Measurements from ENCODE around the gene CDC14A.

Gene CDC14A

DNA sequence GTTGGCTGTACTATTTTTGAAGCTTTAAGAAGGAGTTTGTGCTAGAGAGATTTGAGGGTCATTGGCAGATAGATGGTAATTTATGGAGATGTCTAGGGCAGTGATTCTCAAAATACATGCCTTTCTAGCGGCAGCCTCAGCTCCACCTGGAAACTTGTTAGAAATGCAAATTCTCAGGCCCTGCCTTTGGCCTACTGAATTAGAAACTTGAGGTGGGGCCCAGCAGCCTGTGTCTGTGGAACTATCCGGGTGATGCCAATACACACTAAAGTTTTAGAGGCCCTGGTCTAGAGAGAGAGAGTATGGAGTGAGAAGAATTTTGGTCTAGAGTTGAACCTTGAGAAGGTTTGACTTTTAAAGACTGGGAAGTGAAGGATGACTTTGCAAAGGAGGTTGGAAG is 82.5 kb downstream of the CDC14A start:
- no peak for ATAC-seq
- no peak overlapping the region for H3K4me3 Mint-ChIP-seq
- H3K4me1 Mint-ChIP-seq: peaks cover 59% of the 10 kb centered on the region
- H3K27ac Mint-ChIP-seq: no peak overlapping the region
- no peak for DNase-seq
- no peaks in the 10 kb centered on the region for H3K27me3 Mint-ChIP-seq
- peaks cover 7 to 16% of the 10 kb centered on the region in 2 donors for H3K9me3 Mint-ChIP-seq

DNA sequence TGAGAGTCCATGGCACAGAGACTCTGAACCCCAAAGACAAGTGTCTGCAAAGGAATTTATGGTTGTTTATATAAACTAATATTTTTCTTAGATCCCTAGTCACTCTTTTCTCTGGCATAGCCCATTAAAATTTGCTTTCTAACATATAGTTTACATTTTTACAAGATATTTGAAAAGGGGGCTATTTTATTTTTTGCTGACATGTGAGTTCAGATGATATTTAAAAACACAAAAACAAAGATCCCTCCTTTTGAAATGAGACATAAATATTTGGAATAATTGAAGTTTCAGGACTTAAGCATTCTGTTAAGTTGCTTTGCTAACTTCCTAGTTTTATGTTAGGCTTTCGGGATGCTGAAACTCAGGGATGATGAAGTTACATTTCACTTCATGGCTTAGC is 86.1 kb downstream of the CDC14A start:
- DNase-seq (no peak), ATAC-seq (no peak)
- H3K27ac Mint-ChIP-seq: no peak overlapping the region
- H3K9me3 Mint-ChIP-seq: peaks cover 7 to 16% of the 10 kb centered on the region in 2 donors
- peaks cover 72% of the 10 kb centered on the region for H3K4me1 Mint-ChIP-seq
- no peak overlapping the region for H3K4me3 Mint-ChIP-seq
- no peaks in the 10 kb centered on the region for H3K27me3 Mint-ChIP-seq

DNA sequence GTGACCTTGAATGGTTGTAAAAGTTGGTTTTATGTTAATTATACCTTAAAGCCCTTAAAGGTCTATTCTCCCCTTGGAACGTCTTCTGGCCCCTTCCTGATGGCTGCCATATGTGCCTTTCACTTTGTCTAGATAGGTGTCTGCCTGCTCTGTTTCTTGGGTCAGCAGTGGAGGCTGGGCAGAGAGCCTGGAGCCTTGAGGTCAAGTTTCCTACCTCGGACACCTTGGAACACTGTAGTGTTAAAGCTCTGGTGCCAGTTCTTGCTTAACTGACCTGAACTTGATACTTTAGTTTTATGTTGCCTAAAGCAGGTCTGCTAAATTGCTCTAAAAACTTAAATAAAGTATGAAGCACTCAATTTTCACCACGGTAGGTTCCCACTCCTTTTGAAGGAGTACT is 86.5 kb downstream of the CDC14A start:
- Mint-ChIP-seq H3K27me3 (no peaks in the 10 kb centered on the region), H3K9me3 (peaks cover 7 to 16% of the 10 kb centered on the region in 2 donors), H3K4me1 (peaks cover 72% of the 10 kb centered on the region), H3K27ac (peak overlapping the region; percentile 36 to 63), H3K4me3 (no peak overlapping the region)
- no peak for DNase-seq
- ATAC-seq: no peak

DNA sequence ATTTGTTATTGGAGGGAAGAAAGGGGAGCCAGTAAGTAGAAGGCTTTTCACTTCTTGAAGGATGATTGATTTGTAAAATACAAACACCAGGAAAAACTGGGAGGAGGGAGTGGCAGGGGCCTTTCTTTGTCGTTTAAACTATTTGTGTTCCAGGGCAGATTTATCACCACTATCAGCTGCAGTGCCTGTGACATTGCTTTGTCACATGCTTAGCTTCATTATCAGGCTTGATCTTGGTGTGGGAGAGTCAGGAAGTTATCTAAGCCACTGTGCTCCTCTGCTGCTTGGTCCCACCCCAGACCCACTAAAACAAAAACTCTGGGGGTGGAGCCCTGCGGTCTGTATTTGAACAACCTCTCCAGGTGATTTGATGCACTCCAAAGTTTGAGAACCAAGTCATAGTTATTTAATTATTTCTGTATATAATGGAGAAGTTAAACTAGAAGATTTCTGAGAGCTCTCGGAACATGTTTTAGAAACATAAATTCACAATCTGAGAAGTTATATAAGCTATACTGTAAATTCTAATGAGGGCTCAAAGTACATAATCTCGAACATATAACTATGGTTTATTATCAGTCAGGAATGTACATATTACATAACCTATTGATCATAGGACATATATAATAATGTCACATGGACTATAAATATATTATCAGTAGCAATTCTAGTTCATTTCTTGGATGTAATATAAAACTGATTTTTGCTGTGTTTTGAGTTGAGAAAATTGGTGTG is 87.9 kb downstream of the CDC14A start:
- peak; percentile 48 to 62 for DNase-seq
- Mint-ChIP-seq H3K4me3 (peak overlapping the region; percentile 22 to 63), H3K4me1 (peaks cover 72% of the 10 kb centered on the region), H3K27me3 (no peaks in the 10 kb centered on the region), H3K9me3 (peaks cover 1 to 4% of the 10 kb centered on the region in 2 donors), H3K27ac (peak overlapping the region; percentile 77 to 83)
- peak; percentile 82 for ATAC-seq

DNA sequence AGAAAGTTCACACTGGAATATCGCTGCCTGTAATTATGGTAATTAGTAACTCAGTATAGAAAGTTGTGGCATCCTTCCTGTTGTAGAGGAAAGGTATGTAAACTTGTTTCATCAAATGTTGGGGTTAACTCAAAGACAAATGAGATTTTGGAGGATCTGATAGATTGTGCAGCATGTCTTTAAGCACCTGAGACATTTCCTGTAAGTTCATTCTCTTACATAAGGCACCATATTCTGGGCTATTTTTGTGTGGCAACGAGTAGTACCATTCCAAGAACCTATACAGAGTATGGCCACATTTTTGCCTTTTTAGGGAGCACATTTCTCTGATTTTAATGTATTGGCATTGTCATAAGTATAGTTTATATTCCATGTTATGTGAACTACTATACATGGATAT is 88.8 kb downstream of the CDC14A start:
- H3K4me3 Mint-ChIP-seq: peak overlapping the region; percentile 61 to 63
- H3K27me3 Mint-ChIP-seq: no peaks in the 10 kb centered on the region
- H3K4me1 Mint-ChIP-seq: peaks cover 75% of the 10 kb centered on the region
- peak overlapping the region; percentile 68 to 89 for H3K27ac Mint-ChIP-seq
- ATAC-seq: no peak
- no peaks in the 10 kb centered on the region for H3K9me3 Mint-ChIP-seq
- no peak for DNase-seq

DNA sequence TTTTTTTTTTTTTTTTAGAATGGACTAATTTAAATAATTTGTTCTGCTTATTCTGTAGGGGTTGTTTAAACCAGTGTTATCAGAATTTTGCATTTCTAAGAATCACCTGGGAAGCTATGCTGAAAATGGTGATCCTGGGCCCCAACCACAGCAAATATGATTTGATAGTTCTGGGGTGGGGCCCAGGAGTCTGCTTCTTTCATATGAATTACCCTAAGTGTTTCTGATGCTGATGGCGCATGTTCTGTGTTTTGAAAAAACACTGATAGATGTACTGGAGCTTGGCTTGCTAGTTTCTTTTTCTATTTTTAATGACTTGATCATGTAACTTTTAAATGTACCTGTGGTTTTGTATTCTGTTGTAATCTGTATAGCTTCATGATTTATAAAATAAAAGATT is 89.3 kb downstream of the CDC14A start:
- H3K4me3 Mint-ChIP-seq: peak overlapping the region; percentile 61 to 63
- peaks cover 76% of the 10 kb centered on the region for H3K4me1 Mint-ChIP-seq
- ATAC-seq (peak; percentile 35), DNase-seq (peak in 1 of 2 donors; percentile 28)
- no peaks in the 10 kb centered on the region for H3K27me3 Mint-ChIP-seq
- H3K27ac Mint-ChIP-seq: peak overlapping the region in 1 of 2 donors; percentile 89
- H3K9me3 Mint-ChIP-seq: no peaks in the 10 kb centered on the region

DNA sequence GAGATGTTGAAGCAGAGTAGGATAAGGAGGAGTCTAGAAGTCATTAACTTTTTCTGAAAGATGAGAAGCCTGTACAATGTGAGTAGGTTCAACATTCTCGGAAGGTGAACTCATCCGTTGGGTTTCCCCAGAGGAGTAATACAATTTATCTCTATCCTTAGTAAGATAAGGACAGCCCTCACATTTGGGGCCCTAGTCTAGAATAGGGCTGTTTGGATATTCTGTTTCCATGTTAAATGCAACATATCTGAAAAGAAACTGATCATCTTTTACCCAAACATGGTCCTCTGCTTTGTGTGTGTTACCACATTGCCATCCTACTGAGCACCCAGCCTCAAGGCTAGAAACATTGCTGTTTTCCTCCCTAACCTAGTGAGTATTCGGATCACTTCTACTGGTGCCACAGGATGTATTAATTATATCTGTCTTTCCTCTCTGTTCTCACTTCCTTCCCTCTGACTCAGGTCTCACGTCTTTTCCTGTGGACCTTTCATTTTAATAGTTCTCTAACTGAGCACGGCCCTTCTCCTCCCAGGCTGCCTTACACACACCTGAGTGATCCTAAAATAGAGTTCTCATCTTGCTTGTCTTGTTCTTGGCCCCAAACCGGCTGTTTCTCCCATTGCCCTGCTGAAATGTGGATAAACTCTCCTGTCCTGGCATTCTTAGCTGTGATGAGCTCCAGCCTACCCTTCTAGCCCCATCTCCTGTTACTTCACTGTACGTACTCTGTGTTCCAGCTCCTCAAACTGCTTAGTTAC is 91.7 kb downstream of the CDC14A start:
- peak; percentile 28 to 55 for DNase-seq
- Mint-ChIP-seq H3K9me3 (no peaks in the 10 kb centered on the region), H3K27ac (peak overlapping the region; percentile 92 to 97), H3K27me3 (no peaks in the 10 kb centered on the region), H3K4me3 (peak overlapping the region; percentile 83 to 88), H3K4me1 (peaks cover 78% of the 10 kb centered on the region)
- ATAC-seq: peak; percentile 88

DNA sequence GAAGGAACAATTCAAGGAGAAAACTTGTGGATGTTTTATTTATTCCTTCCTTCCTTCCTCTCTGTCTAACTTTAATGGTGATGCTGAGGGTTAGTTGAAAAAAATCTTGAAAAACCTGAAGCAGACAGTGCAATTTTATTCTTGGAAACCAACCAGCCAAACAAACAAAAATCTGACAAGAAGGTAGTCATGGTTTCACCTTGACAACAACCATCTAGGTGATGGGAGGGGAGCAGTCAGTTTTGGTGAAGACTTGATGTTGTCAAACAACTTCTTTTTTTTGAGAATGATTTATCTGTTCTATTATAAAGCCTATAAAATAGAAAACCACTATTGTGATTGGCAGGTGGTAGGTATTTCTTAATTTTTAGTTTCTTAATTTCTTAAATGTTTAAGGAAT is 93.3 kb downstream of the CDC14A start:
- Mint-ChIP-seq H3K4me1 (peaks cover 78% of the 10 kb centered on the region), H3K27ac (peak overlapping the region; percentile 92 to 97), H3K9me3 (peaks cover 0 to 5% of the 10 kb centered on the region in 2 donors), H3K4me3 (peak overlapping the region; percentile 16 to 88), H3K27me3 (no peaks in the 10 kb centered on the region)
- ATAC-seq (no peak), DNase-seq (no peak)

DNA sequence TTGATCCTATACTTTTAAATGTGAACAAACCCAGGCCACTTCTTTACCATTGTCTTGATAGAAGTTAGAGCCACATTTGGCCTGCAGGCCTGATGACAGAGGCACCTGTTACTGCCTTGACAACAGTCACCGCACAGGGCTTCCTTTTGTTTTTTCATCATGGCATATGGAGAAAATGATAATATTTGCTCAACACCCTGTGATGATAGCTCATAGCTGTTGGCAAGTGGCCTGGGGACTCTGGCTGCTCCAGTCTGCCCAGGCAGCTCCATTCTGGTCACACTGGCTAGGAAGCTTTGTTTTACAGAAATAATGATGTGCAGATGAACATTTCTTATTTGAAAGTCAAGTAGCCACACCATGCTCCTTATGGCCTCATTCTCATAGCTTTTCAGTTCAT is 96.1 kb downstream of the CDC14A start:
- ATAC-seq (no peak), DNase-seq (no peak)
- H3K4me1 Mint-ChIP-seq: peaks cover 86% of the 10 kb centered on the region
- H3K4me3 Mint-ChIP-seq: peak overlapping the region in 1 of 2 donors; percentile 65
- peak overlapping the region in 1 of 2 donors; percentile 27 for H3K27ac Mint-ChIP-seq
- peaks cover 0 to 5% of the 10 kb centered on the region in 2 donors for H3K9me3 Mint-ChIP-seq
- H3K27me3 Mint-ChIP-seq: no peaks in the 10 kb centered on the region

DNA sequence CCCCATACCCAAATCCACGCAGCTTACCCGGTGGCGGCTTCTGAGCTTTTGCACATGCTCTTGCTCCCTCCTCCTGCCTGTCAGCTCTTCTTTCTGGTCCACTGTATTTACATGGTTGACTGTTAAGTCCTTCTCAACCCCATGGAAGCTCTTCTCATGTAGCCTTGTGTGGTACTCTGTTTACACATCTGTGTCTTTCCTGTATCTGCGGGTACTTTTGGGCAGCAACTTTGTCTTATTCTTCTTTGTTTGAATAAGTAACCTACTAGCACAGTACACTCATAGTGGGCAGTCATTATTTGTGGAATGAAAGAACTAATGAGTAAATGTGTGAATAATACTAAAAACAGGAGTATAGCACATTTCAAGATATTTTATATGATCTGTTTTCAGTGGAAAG is 97.2 kb downstream of the CDC14A start:
- no peaks in the 10 kb centered on the region for H3K27me3 Mint-ChIP-seq
- peak overlapping the region; percentile 1 to 65 for H3K4me3 Mint-ChIP-seq
- peak overlapping the region; percentile 61 to 95 for H3K27ac Mint-ChIP-seq
- H3K4me1 Mint-ChIP-seq: peaks cover 86% of the 10 kb centered on the region
- H3K9me3 Mint-ChIP-seq: peaks cover 0 to 5% of the 10 kb centered on the region in 2 donors
- DNase-seq (peak in 1 of 2 donors; percentile 40), ATAC-seq (peak; percentile 92)

DNA sequence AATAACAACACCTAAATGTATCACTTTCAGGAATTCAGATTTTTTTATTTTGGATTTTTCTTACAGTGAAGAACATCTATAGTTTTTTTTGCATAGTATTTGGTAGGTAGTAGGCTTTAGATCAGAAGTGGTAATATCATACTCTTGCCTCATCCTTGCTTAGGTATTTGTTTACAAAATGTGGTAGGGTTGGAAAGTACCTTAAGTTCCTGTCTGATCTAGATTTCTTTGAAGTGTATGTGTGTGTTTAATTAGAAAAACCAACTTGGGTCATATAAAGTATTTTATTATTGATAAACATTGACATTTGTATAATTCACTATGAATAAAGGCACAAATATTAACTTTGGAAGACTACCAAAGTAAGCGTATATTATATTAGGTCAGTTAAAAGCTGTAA is 100.3 kb downstream of the CDC14A start:
- Mint-ChIP-seq H3K4me3 (peak overlapping the region; percentile 23 to 31), H3K27ac (peak overlapping the region; percentile 95 to 98), H3K27me3 (no peaks in the 10 kb centered on the region), H3K9me3 (peaks cover 0 to 5% of the 10 kb centered on the region in 2 donors), H3K4me1 (peaks cover 73% of the 10 kb centered on the region)
- DNase-seq: no peak
- ATAC-seq: peak; percentile 93

DNA sequence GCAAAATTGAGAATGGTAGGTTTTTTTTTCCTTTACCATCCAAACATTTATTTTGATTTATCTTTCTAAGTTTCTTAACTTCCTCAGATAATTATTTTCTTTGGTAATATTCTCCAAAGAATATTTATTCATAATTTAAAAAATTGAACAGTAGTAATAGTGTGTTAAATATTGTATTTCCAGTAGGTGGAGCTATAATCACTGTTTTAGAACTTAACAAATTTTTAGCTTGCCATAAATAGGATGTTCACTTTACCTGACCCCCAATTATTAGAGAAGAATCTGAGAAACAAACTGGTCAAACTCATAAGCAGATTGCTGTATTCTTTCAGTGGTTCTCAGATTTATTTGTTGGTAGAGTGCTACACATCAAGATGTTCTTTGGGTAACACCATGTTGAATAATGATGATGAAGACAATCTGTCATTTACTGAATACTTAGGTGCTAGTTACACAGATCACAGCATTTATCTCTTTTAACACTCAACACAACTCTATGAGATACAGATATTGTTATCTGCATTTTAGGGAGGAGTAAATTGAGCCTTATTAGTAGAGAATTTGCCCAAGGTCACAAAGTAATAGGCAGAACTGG is 103.3 kb downstream of the CDC14A start:
- Mint-ChIP-seq H3K27me3 (no peaks in the 10 kb centered on the region), H3K4me3 (no peak overlapping the region), H3K4me1 (peaks cover 61% of the 10 kb centered on the region), H3K9me3 (no peaks in the 10 kb centered on the region), H3K27ac (no peak overlapping the region)
- DNase-seq (no peak), ATAC-seq (no peak)

DNA sequence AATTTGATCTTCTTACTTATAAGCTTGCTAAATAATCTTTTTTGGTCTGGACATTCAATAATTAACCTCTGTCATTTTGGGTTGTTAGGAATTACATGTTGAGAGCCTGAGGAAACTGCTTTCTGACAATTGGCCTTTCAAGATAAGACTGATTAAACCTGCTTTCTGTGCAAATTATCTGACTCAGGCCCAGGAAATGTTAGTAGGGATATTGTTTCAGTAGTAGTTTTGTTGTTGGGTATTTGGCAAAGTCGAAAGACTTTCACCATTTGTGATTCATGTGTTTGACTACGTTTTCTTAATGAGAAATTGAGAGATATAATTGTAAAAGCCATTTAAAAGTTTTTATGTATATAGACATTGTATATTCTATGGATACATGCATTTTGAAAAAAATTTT is 104.6 kb downstream of the CDC14A start:
- H3K9me3 Mint-ChIP-seq: no peaks in the 10 kb centered on the region
- H3K4me3 Mint-ChIP-seq: no peak overlapping the region
- peaks cover 52% of the 10 kb centered on the region for H3K4me1 Mint-ChIP-seq
- H3K27me3 Mint-ChIP-seq: no peaks in the 10 kb centered on the region
- ATAC-seq (no peak), DNase-seq (no peak)
- H3K27ac Mint-ChIP-seq: no peak overlapping the region

DNA sequence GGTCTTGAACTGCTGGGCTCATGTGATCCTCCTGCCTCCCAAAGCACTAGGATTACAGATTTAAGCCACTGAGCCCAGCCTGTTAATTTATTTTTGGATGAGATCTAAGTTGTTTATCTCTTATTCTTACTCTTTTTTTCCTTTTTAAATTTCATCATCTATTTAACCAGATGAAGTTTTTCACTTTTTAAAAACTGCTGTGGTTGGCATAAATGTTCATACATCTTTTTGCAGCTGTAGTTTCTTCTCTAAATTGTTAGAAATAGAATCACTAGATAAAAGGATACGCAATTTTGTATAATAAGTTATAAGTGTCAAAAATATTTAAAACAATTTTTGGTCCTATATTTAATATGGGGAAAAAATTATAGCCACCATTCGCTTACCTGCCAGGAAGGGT is 105.4 kb downstream of the CDC14A start:
- no peak for ATAC-seq
- H3K27ac Mint-ChIP-seq: no peak overlapping the region
- H3K4me1 Mint-ChIP-seq: peaks cover 44% of the 10 kb centered on the region
- H3K4me3 Mint-ChIP-seq: no peak overlapping the region
- DNase-seq: no peak
- H3K9me3 Mint-ChIP-seq: no peaks in the 10 kb centered on the region
- H3K27me3 Mint-ChIP-seq: no peaks in the 10 kb centered on the region

DNA sequence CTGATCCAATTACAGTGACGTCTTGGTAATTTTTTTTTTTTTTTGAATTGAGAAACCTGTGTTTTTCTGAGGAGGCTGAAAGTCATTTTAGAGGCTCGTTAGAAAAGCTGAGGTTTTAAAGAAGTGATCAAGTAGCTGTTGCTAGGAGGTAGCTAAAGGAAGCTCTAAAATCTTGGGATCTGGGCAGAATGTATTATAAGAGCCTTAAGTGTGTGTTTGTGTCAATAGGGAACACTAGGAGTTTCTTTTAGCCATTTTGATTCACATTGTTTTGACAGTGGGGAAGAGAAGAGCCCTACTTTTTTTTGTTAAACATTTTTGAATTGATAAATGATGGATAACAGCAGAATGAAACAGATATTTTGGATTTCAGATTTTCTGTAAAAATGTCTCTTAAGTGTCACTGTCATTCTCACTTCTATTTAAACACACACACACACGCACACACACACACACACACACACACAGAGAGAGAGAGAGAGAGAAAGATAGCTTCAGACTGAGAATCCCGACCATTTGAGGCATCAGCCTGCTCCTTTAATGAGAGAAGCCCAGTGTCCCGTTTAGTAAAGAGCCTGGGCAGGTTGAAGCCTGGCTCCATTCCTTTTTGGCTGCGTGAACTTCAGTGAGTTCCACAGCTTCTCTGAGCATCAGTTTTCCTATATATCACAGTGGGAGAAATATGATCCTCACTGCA is 106.5 kb downstream of the CDC14A start:
- peak overlapping the region; percentile 10 to 45 for H3K27ac Mint-ChIP-seq
- DNase-seq: no peak
- no peaks in the 10 kb centered on the region for H3K9me3 Mint-ChIP-seq
- H3K4me1 Mint-ChIP-seq: peaks cover 36% of the 10 kb centered on the region
- no peaks in the 10 kb centered on the region for H3K27me3 Mint-ChIP-seq
- no peak for ATAC-seq
- H3K4me3 Mint-ChIP-seq: peak overlapping the region in 1 of 2 donors; percentile 28
